Trophoblast cell (in vitro differentiated cells and primary cell): ENCODE data around the gene SPAG16.

ENCODE experiments used
- DNase-seq, 2 donors: peaks; one replicate each; pipeline ENCODE4 v3.0.0-alpha.2; 2016
- H2AFZ ChIP-seq: 2 replicates; pipeline ENCODE4 v1.6.1; 2013; ENCODE audit warnings: low read length, moderate library complexity, mild to moderate bottlenecking; ENCODE audit not compliant: insufficient read depth, poor library complexity
- H2AK5ac ChIP-seq: 2 replicates; pipeline ENCODE4 v1.6.1; 2013; ENCODE audit warnings: mild to moderate bottlenecking, low read length
- H2BK120ac ChIP-seq: 2 replicates; pipeline ENCODE4 v1.6.1; 2013; ENCODE audit warnings: low read length, mild to moderate bottlenecking, moderate library complexity; ENCODE audit not compliant: insufficient read depth, poor library complexity
- H2BK12ac ChIP-seq: 2 replicates; pipeline ENCODE4 v1.6.1; 2013; ENCODE audit warnings: mild to moderate bottlenecking, low read length, moderate library complexity
- H2BK5ac ChIP-seq: 2 replicates; pipeline ENCODE4 v1.6.1; 2013; ENCODE audit warnings: low read length, low read depth, moderate library complexity, mild to moderate bottlenecking; ENCODE audit not compliant: poor library complexity
- H3K14ac ChIP-seq: 2 replicates; pipeline ENCODE4 v1.6.1; 2013; ENCODE audit warnings: mild to moderate bottlenecking, low read length
- H3K18ac ChIP-seq: 2 replicates; pipeline ENCODE4 v1.6.1; 2013; ENCODE audit warnings: mild to moderate bottlenecking, low read length
- H3K23ac ChIP-seq: 2 replicates; pipeline ENCODE4 v1.6.1; 2013; ENCODE audit warnings: low read length
- H3K27ac ChIP-seq: 2 replicates; pipeline ENCODE4 v1.5.1; 2013; ENCODE audit warnings: low read depth, mild to moderate bottlenecking, inconsistent platforms, low read length, moderate library complexity
- H3K27me3 ChIP-seq: 2 replicates; pipeline ENCODE4 v1.6.1; 2013; ENCODE audit warnings: inconsistent platforms, mild to moderate bottlenecking, low read length, moderate library complexity; ENCODE audit not compliant: insufficient read depth
- H3K36me3 ChIP-seq, 2 experiments: 1 replicate in 1 of 2; 2 replicates in 1 of 2; pipeline ENCODE4 v1.6.1; 2013; ENCODE audit warnings: low read length in 2 of 2, mild to moderate bottlenecking in 2 of 2, moderate library complexity in 1 of 2; ENCODE audit not compliant: insufficient read depth in 2 of 2, control insufficient read depth in 1 of 2
- H3K4ac ChIP-seq: 2 replicates; pipeline ENCODE4 v1.6.1; 2013; ENCODE audit warnings: low read depth, mild to moderate bottlenecking, low read length, moderate library complexity
- H3K4me1 ChIP-seq, 2 experiments: 1 replicate in 1 of 2; 2 replicates in 1 of 2; pipeline ENCODE4 v1.6.1; 2013; ENCODE audit warnings: low read length in 2 of 2, mild to moderate bottlenecking in 2 of 2, moderate library complexity in 1 of 2; ENCODE audit not compliant: insufficient read depth in 2 of 2, control insufficient read depth in 1 of 2
- H3K4me2 ChIP-seq: 2 replicates; pipeline ENCODE4 v1.6.1; 2013; ENCODE audit warnings: inconsistent platforms, mild to moderate bottlenecking, low read length, moderate library complexity
- H3K4me3 ChIP-seq: 2 replicates; pipeline ENCODE4 v1.5.1; 2013; ENCODE audit warnings: mild to moderate bottlenecking, low read depth, low read length, inconsistent platforms
- H3K79me1 ChIP-seq: one replicate; pipeline ENCODE4 v1.6.1; 2013; ENCODE audit warnings: low read length
- H3K79me2 ChIP-seq: 2 replicates; pipeline ENCODE4 v1.6.1; 2013; ENCODE audit warnings: low read length, mild to moderate bottlenecking; ENCODE audit not compliant: control insufficient read depth, insufficient read depth, poor library complexity
- H3K9ac ChIP-seq: 2 replicates; pipeline ENCODE4 v1.6.1; 2013; ENCODE audit warnings: mild to moderate bottlenecking, low read length
- H3K9me3 ChIP-seq: 2 replicates; pipeline ENCODE4 v1.6.1; 2013; ENCODE audit warnings: low read depth, mild to moderate bottlenecking, control low read depth, inconsistent platforms, low read length; ENCODE audit not compliant: insufficient read depth
- H4K12ac ChIP-seq: 2 replicates; pipeline ENCODE4 v1.6.1; 2013; ENCODE audit warnings: low read depth, mild to moderate bottlenecking, low read length, moderate library complexity
- H4K8ac ChIP-seq: 2 replicates; pipeline ENCODE4 v1.6.1; 2013; ENCODE audit warnings: low read depth, mild to moderate bottlenecking, low read length, moderate library complexity
- H4K91ac ChIP-seq: one replicate; pipeline ENCODE4 v1.6.1; 2013; ENCODE audit warnings: low read depth, mild to moderate bottlenecking, low read length, moderate library complexity
- WGBS: extraction: QIAGEN DNeasy Blood & Tissue Kit; methylation state at CpG from one replicate; pipeline ENCODE4 v1.1.7; 2013; ENCODE audit warnings: missing lambda C conversion rate; ENCODE audit not compliant: insufficient read length, insufficient coverage; ENCODE audit errors: extremely low coverage; 5-methylcytosine and 5-hydroxymethylcytosine counted together

Gene SPAG16

DNA sequence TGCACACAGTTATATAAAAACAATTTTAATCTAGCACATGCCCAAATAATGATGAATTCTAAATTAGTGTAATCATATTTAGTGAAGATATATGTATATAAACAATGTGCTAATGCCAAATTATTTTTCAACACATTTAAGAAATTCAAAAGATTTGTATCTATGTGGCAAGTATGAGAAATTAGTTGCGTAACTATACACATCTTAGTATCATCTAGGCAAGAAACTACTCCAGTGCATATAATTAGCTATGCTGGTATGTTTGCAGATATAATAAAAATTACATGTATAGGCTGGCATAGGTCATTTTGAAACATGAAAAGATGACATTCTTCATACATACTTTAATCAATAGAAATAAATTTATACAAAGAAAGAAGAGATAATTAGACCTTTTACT lies 874.6 kb downstream of the SPAG16 start:
- Histone ChIP-seq H2BK120ac (no peak overlapping the region), H3K23ac (no peak overlapping the region), H3K4me1 (no peaks in the 10 kb centered on the region), H3K79me2 (no peaks in the 10 kb centered on the region), H4K8ac (no peak overlapping the region), H3K18ac (no peak overlapping the region), H4K12ac (no peak overlapping the region), H3K27me3 (no peaks in the 10 kb centered on the region), H4K91ac (no peak overlapping the region), H3K9ac (no peak overlapping the region), H3K9me3 (no peaks in the 10 kb centered on the region), H3K4ac (no peak overlapping the region), H2BK5ac (no peak overlapping the region), H3K79me1 (no peaks in the 10 kb centered on the region), H3K4me3 (no peak overlapping the region), H2AFZ (no peak overlapping the region), H2AK5ac (no peak overlapping the region), H2BK12ac (no peak overlapping the region), H3K4me2 (no peak overlapping the region), H3K14ac (no peak overlapping the region), H3K36me3 (no peaks in the 10 kb centered on the region), H3K27ac (no peak overlapping the region)
- DNase-seq, result no peak
- WGBS, result no CpG with 5 or more reads among the region's 1 CpG

DNA sequence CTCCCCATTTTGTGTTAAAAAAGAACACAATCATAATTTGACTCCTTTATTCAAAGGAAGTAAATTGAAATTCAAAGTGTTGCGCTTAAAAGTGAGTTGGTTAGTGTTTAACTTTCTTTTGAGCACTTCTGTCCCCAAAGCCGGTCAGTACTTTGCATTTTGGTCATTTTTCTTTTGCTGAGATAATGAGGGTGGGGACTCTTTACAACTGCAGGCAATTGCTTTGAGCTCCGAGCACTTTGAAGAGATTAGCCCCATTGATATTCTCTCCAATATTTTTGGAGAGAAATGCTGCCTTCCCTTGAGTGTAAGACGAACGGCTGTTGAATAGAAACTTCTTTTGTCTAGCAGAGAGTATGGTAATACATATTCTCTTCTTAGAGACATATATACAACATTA lies 885.0 kb downstream of the SPAG16 start:
- Histone ChIP-seq H3K4me1 (no peaks in the 10 kb centered on the region), H3K4me2 (no peak overlapping the region), H3K14ac (no peak overlapping the region), H3K18ac (no peak overlapping the region), H2AK5ac (no peak overlapping the region), H3K79me1 (no peaks in the 10 kb centered on the region), H3K79me2 (no peaks in the 10 kb centered on the region), H2AFZ (no peak overlapping the region), H3K36me3 (no peaks in the 10 kb centered on the region), H4K12ac (no peak overlapping the region), H3K4ac (no peak overlapping the region), H2BK12ac (no peak overlapping the region), H3K9ac (no peak overlapping the region), H4K8ac (no peak overlapping the region), H2BK5ac (no peak overlapping the region), H2BK120ac (no peak overlapping the region), H3K27me3 (no peaks in the 10 kb centered on the region), H3K9me3 (no peaks in the 10 kb centered on the region), H3K23ac (no peak overlapping the region), H3K4me3 (no peak overlapping the region), H3K27ac (no peak overlapping the region), H4K91ac (no peak overlapping the region)
- no peak for DNase-seq
- WGBS, result no CpG with 5 or more reads among the region's 5 CpGs

DNA sequence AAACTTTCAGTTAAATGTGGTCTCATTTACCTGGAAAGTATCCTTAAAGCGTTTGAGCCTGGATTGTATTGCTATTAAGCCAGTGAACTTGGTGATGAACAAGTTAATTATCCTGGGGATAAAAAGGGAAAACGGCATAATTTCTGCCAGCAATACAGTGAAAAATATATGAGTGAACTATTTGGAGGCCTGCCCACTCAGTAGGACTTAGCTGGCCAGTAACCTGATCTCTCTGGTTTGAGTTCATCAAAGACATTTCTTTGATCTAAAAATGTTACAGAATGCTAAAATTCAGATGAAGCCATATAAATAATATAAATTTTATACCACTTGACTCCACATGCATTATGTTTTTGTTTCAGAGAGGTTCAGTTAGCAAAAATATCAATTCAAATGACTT lies 885.5 kb downstream of the SPAG16 start:
- Histone ChIP-seq H3K23ac (no peak overlapping the region), H3K18ac (no peak overlapping the region), H2BK120ac (no peak overlapping the region), H3K14ac (no peak overlapping the region), H2AK5ac (no peak overlapping the region), H3K9me3 (no peaks in the 10 kb centered on the region), H4K12ac (no peak overlapping the region), H2BK12ac (no peak overlapping the region), H3K27me3 (no peaks in the 10 kb centered on the region), H3K27ac (no peak overlapping the region), H3K4me1 (no peaks in the 10 kb centered on the region), H3K79me1 (no peaks in the 10 kb centered on the region), H3K36me3 (no peaks in the 10 kb centered on the region), H2AFZ (no peak overlapping the region), H4K8ac (no peak overlapping the region), H3K79me2 (no peaks in the 10 kb centered on the region), H3K4ac (no peak overlapping the region), H3K9ac (no peak overlapping the region), H4K91ac (no peak overlapping the region), H3K4me3 (no peak overlapping the region), H3K4me2 (no peak overlapping the region), H2BK5ac (no peak overlapping the region)
- no CpG with 5 or more reads among the region's 2 CpGs for WGBS
- no peak for DNase-seq

DNA sequence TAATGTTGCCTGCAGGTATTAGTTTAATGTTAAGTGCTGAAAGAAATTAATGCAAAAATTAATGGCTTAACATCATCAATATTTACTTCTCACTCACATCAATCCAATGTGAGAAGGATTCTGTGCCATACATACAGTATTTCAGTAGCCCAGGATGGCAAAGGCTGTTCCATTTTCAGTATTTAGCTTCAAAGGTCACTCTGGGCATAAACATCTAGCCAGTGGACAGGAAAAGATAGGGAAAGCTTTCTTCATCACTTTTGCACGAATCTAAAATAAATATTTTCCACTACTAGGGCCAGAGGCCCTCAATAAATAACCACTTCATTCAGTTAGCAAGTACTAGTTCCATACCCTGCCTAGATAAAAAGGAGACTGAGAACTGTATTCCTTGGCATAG lies 890.3 kb downstream of the SPAG16 start:
- Histone ChIP-seq H3K27ac (no peak overlapping the region), H2BK5ac (no peak overlapping the region), H3K79me2 (no peaks in the 10 kb centered on the region), H3K4me1 (no peaks in the 10 kb centered on the region), H3K4me3 (no peak overlapping the region), H2BK120ac (no peak overlapping the region), H3K36me3 (no peaks in the 10 kb centered on the region), H3K9me3 (no peaks in the 10 kb centered on the region), H3K9ac (no peak overlapping the region), H3K23ac (no peak overlapping the region), H3K14ac (no peak overlapping the region), H2AK5ac (no peak overlapping the region), H4K8ac (no peak overlapping the region), H2BK12ac (no peak overlapping the region), H4K12ac (no peak overlapping the region), H2AFZ (no peak overlapping the region), H4K91ac (no peak overlapping the region), H3K4me2 (no peak overlapping the region), H3K18ac (no peak overlapping the region), H3K27me3 (no peaks in the 10 kb centered on the region), H3K79me1 (no peaks in the 10 kb centered on the region), H3K4ac (no peak overlapping the region)
- no CpG with 5 or more reads among the region's 1 CpG for WGBS
- DNase-seq, result no peak
